ENCODE measurements around the gene MYBPC2. TPM values are rescaled to one million over a fixed set of nuclear protein-coding genes. Genes with fewer than 3 reads are reported as not detected.
A peak's percentile ranks its signal among the peaks of the same experiment; 100 is the strongest.
"Not testable (repeated sequence)": the region's sequence is repeated elsewhere in the genome, so short reads cannot be mapped to it uniquely, and the experiment has no call there.

MYBPC2 gene
- total RNA-seq, 1 donor from 2014 or later = 0.61 TPM

- H3K9me3 Mint-ChIP-seq (ENCODE audit: unreplicated experiment) = peaks cover 15% of the 10 kb centered on the region
- no peak for TF ChIP-seq CTCF (IDR thresholded peaks at IDR 0.05; ENCODE audit: partially characterized antibody, unreplicated experiment)
- H3K27me3 Mint-ChIP-seq (ENCODE audit: unreplicated experiment) = peaks cover 11% of the 10 kb centered on the region
- H3K4me1 Mint-ChIP-seq (ENCODE audit: low read depth, unreplicated experiment) = peaks cover 18% of the 10 kb centered on the region
- H3K4me3 Mint-ChIP-seq (ENCODE audit: unreplicated experiment) = peak overlapping the region; percentile 65
- H3K27ac Mint-ChIP-seq (ENCODE audit: unreplicated experiment) = no peak overlapping the region
- H3K36me3 Mint-ChIP-seq (ENCODE audit: unreplicated experiment) = no peaks in the 10 kb centered on the region
- DNase-seq = no peak
Measured at GRCh38 chr19:50387176-50387867, 45.4 kb upstream of the MYBPC2 start.

GRCh38 chr19:50387868-50388245, 44.8 kb upstream of the MYBPC2 start:
- H3K4me3 Mint-ChIP-seq (ENCODE audit: unreplicated experiment) = peak overlapping the region; percentile 65
- peaks cover 11% of the 10 kb centered on the region for H3K27me3 Mint-ChIP-seq (ENCODE audit: unreplicated experiment)
- H3K36me3 Mint-ChIP-seq (ENCODE audit: unreplicated experiment) = no peaks in the 10 kb centered on the region
- peaks cover 18% of the 10 kb centered on the region for H3K4me1 Mint-ChIP-seq (ENCODE audit: low read depth, unreplicated experiment)
- no peak overlapping the region for H3K27ac Mint-ChIP-seq (ENCODE audit: unreplicated experiment)
- peaks cover 18% of the 10 kb centered on the region for H3K9me3 Mint-ChIP-seq (ENCODE audit: unreplicated experiment)
- no peak for DNase-seq
- no peak for TF ChIP-seq CTCF (IDR thresholded peaks at IDR 0.05; ENCODE audit: partially characterized antibody, unreplicated experiment)

- H3K36me3 Mint-ChIP-seq (ENCODE audit: unreplicated experiment); H3K27ac Mint-ChIP-seq (ENCODE audit: unreplicated experiment); H3K4me3 Mint-ChIP-seq (ENCODE audit: unreplicated experiment); H3K4me1 Mint-ChIP-seq (ENCODE audit: low read depth, unreplicated experiment); H3K27me3 Mint-ChIP-seq (ENCODE audit: unreplicated experiment); DNase-seq: not testable (repeated sequence)
- peaks cover 12% of the 10 kb centered on the region for H3K9me3 Mint-ChIP-seq (ENCODE audit: unreplicated experiment)
Measured at GRCh38 chr19:50390295-50390694, 42.4 kb upstream of the MYBPC2 start.

GRCh38 chr19:50390952-50391351, 41.7 kb upstream of the MYBPC2 start:
- H3K4me1 Mint-ChIP-seq (ENCODE audit: low read depth, unreplicated experiment); H3K36me3 Mint-ChIP-seq (ENCODE audit: unreplicated experiment): not testable (repeated sequence)

GRCh38 chr19:50392759-50393158, 39.9 kb upstream of the MYBPC2 start:
- no peak for TF ChIP-seq CTCF (IDR thresholded peaks at IDR 0.05; ENCODE audit: partially characterized antibody, unreplicated experiment)
- H3K27me3 Mint-ChIP-seq (ENCODE audit: unreplicated experiment) = peaks cover 2% of the 10 kb centered on the region
- H3K4me3 Mint-ChIP-seq (ENCODE audit: unreplicated experiment) = no peak overlapping the region
- no peak for DNase-seq
- no peak overlapping the region for H3K27ac Mint-ChIP-seq (ENCODE audit: unreplicated experiment)
- peaks cover 10% of the 10 kb centered on the region for H3K9me3 Mint-ChIP-seq (ENCODE audit: unreplicated experiment)
- H3K36me3 Mint-ChIP-seq (ENCODE audit: unreplicated experiment) = peaks cover 5% of the 10 kb centered on the region
- H3K4me1 Mint-ChIP-seq (ENCODE audit: low read depth, unreplicated experiment) = peaks cover under 1% of the 10 kb centered on the region

More at GRCh38 chr19:50390952-50391351, 41.7 kb upstream of the MYBPC2 start:
- not testable (repeated sequence) for H3K4me3 Mint-ChIP-seq (ENCODE audit: unreplicated experiment); H3K9me3 Mint-ChIP-seq (ENCODE audit: unreplicated experiment); DNase-seq; H3K27me3 Mint-ChIP-seq (ENCODE audit: unreplicated experiment)
- peak overlapping the region; percentile 82 for H3K27ac Mint-ChIP-seq (ENCODE audit: unreplicated experiment)

GRCh38 chr19:50393589-50393988, 39.1 kb upstream of the MYBPC2 start:
- H3K27ac Mint-ChIP-seq (ENCODE audit: unreplicated experiment) = no peak overlapping the region
- H3K27me3 Mint-ChIP-seq (ENCODE audit: unreplicated experiment) = peaks cover 4% of the 10 kb centered on the region
- H3K9me3 Mint-ChIP-seq (ENCODE audit: unreplicated experiment) = peaks cover 11% of the 10 kb centered on the region
- no peak for TF ChIP-seq CTCF (IDR thresholded peaks at IDR 0.05; ENCODE audit: partially characterized antibody, unreplicated experiment)
- H3K4me1 Mint-ChIP-seq (ENCODE audit: low read depth, unreplicated experiment) = no peaks in the 10 kb centered on the region
- no peak for DNase-seq
- H3K36me3 Mint-ChIP-seq (ENCODE audit: unreplicated experiment) = peaks cover 5% of the 10 kb centered on the region
- H3K4me3 Mint-ChIP-seq (ENCODE audit: unreplicated experiment) = no peak overlapping the region
